AML-193 (cell line): ENCODE data around the gene PDIA4.
"Not testable (repeated sequence)": the region's sequence is repeated elsewhere in the genome, so short reads cannot be mapped to it uniquely, and the experiment has no call there.

Experiments used
- DNase-seq, 2 experiments: peaks; one replicate each; lab custom pipeline; 2025; lab: John Stamatoyannopoulos, UW

Gene PDIA4

DNA sequence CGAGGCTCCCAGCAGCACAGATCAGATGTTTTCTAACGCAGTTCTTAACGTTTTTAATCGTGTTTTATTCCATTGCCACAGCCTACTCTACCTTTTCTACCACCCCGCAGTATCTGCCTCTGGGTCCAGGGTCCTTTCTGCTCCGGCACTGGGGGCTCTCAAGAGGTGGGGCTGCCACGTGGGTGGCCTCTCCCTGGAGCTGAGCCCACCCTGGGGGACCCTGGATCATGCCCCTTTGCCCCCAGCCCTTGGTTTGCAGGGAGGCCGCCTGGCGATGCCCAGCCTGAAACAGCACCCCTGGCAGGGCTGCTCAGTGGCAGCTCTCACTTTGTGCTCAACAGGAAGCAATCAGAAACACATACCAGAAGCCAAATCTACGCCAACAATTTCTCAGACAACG, 25.3 kb downstream of the PDIA4 start:
- DNase-seq: no peak

DNA sequence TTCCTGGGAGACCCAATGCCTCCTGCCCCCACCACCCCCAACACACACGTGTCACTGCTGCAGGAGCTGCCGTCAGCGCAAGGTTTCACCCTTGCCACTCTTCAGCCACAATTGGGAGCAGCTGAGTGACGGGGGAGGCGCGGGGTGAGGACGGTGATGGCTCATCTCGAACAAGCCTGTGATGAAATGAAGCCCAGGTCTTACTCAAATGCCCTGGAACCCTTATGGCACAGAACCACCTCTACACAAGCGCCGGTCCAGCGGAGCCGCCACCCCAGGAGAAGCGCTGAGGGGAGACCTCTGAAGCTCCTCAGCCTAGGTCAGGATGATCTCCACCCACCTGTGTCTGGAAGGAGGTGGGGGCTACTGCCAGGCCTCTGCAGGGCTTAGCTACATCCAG, 25.7 kb downstream of the PDIA4 start:
- no peak for DNase-seq

DNA sequence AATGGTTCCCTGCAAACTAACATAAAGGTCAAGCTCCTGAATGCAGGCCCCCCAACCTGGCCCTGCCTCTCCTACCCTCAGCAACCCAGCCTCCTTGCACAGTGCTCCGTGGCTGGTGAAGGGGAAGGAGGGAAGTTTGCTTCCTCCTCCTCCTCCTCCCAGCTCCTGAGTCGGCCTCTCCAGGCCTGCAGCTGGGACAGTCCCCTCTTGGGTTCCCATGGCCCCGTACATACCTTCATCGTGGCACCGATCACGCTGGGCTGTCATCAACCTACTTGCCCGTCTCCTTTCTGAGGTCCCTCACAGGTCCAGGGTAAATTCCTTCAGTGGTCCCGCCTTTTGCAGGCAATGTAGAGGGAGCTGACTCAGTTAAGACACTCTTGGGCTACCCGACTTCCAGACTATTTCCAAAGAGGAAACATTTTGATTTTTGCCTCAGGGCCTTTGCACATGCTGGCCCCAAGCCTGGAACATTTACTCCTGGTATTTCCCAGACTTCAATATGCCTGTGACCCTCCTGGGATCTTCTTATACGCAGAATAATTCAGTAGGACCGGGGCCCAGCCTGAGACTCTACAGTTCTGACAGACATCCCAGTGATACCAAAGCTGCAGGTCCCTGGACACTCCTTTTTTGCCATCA, 26.8 kb downstream of the PDIA4 start:
- no peak for DNase-seq

DNA sequence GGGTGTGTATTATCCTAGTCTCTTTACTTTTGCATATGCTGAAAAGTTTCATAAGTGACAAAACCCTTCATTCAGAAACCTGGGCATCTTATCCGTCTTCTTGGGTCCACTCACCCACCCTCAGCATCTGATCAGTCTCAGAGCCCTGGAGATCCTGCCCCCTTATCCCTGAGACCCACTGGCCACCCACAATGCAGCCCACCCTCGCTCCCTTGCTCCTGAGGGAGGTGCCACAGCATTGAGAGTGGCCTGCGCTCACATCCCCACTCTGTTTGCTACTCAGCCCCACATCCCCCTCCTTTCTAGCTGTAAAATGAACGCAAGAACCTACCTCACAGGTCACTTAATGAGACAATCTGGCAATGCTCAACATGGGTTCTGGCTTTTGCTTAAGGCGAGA, 27.3 kb downstream of the PDIA4 start:
- DNase-seq: no peak

DNA sequence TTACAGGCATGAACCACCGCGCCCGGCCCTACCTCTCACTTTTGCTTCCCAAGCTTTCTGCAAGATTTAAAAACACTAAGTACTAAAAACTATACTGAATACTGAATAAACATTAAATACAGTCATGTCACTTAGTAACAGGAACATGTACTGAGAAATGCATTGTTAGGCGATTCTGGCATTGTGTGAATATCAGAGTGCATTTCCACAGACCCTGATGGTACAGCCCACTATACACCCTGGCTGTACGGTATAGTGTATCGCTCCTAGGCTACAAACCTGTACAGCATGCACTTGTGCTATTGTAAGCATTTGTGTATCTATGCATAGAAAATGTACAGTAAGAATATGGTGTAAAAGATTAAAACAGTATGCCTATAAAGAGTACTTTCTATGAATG, 29.1 kb downstream of the PDIA4 start:
- no peak for DNase-seq

DNA sequence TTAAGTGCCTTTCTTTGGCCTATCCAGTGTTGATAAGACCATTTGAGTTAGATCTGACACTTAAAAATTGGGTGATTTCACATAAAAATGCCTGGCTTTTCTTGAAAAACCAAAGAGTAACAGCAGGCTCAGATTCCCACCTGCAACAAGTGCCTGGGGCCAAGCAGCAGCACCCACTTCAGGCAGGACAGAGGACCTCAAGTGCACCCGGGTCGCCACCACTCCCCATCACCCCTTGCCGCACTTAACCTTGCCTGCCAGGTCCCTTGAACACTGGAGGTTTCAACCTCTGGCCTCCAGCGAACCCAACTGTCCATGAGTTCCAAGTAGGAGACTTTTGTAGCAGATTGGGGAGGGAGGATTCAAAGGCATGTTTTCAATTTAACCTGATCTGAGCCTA, 30.8 kb downstream of the PDIA4 start:
- DNase-seq: no peak

DNA sequence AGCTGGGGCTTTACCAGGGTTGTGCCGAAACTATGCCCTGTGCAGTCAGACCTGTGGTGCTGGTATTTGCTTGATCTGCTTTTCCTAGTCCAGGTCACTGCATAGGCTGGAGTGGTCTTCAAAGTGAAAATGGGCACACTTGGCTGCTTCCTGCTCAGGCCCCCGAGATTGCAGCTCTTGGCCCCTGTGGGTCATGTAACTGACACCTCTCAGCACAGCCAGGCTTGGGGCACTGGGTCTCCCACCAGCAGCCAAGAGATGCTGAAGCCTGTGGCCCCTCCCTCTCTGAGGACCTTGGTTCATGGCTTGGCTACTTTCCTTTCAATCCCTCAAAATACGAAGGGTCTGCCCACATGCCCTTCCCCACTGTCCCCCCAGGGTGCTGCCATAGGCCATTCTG, 33.7 kb downstream of the PDIA4 start:
- DNase-seq: no peak

DNA sequence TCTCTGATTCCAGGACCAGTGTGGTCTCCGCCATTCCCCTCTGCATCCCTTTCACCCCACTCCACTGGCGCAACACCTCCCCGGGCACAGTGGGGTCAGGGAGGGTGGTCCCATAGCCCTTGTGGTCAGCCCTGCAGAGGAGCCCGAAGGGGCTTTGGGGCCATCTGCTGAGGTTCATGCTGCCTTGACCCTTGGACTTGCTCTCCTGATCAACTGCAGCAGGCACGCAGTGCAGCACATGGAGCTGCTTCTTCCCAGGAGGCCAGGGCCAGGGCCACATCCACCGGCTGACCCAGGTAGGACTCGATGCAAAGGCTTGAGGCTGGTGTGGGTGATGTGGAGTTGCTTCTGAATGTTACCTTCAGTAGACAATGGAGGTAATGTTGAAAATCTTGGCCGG, 35.1 kb downstream of the PDIA4 start:
- no peak for DNase-seq

DNA sequence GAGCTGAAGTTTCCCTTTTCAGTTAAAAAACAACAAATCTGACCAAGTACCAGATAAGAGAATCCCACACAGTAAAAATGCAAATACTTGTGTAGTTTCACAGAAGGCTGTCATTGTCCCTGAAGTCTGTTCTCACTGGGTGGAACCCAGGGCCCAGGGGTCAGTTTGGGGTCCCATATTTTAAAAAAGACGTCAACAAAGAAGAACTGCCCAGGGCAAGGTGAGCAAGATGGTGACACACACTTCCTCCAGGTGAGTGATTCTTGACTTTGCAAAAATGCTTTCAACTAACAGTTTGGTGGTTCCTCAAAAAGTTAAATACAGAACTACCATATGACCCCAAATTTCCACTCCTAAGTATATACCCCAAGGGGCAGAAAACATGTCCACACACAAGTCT, 36.8 kb downstream of the PDIA4 start:
- DNase-seq: no peak

DNA sequence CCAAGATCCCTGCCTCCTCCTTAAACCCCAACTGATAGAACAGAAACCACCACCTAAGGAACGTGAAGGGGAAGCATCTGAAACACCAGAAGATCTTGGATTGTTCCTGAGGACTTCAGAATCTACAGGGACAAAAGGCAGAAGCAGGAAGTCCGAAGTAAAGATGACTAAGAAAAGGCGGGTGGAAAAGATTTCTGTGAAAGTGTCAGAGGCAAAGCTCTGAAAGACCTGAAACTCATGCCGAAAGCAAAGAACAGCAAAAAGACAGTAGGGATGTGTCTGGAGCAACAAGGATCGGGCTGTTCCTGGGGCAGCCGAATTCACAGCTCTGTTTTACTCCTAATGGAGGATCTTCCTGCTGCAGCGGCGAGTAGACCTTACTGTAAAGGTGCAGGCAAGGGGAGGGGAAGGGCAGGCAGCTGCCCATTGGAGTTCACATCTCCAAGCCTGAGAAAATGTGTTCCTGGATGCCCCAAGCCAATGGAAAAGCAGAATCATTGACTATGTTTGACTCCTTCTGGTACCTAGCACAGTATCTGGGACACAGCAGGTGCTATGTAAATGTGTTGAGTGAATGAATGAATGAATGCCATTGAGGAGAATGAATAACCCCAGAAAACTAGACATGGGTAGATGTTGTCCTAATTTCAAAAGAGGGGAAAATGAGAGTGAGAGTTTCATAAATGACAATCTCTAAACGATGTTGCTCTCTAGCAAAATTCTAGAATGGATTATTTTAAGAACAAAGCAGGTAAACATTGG, 40.4 kb downstream of the PDIA4 start:
- DNase-seq: no peak

DNA sequence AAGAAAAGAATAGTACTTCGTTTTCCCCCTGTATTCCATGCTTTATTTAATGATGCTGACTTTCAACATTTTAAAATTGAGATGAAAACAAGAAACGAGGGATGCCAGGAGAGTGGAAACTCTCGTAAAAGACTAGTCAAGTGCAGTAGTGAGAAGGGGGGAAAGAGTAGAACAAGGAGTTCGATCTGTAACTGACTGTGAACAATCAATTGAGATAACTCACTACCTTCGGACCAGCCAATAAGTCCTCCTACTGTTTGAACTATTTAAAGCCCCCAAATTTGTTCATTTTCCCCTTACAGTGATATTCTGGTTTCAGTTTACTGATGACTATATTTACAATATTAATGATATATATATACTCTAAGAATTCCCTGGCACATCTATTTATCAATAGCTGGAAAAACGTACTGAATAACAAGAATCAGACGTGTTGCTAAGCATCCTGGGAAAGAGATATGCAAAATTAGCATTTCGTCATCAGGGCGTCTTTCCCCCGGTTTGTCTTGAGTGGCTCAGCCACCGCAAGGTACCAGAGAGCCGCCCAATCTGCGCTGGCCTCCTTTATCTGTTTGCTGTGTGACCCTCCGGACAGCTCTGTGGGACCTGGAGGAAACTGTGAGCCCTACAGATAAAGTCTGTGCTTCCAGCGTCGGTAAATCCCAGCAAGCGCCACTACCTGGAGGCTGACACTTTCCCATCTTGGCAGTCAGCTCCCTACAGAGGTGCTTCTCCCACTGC, 41.1 kb downstream of the PDIA4 start:
- DNase-seq: peak; percentile 80 to 85

DNA sequence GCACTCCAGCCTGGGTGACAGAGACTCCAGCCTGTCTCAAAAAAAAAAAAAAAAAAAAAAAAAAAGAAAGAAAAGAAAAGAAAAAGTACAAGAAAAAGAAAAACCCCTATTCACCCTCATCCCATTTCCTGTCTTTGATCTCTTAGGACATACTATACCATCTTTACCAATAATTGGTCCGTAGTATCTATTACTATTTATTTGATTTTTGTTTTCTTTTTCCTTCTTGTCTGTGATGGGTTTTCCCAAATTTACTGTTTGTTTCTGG, 41.6 kb downstream of the PDIA4 start:
- no peak for DNase-seq

DNA sequence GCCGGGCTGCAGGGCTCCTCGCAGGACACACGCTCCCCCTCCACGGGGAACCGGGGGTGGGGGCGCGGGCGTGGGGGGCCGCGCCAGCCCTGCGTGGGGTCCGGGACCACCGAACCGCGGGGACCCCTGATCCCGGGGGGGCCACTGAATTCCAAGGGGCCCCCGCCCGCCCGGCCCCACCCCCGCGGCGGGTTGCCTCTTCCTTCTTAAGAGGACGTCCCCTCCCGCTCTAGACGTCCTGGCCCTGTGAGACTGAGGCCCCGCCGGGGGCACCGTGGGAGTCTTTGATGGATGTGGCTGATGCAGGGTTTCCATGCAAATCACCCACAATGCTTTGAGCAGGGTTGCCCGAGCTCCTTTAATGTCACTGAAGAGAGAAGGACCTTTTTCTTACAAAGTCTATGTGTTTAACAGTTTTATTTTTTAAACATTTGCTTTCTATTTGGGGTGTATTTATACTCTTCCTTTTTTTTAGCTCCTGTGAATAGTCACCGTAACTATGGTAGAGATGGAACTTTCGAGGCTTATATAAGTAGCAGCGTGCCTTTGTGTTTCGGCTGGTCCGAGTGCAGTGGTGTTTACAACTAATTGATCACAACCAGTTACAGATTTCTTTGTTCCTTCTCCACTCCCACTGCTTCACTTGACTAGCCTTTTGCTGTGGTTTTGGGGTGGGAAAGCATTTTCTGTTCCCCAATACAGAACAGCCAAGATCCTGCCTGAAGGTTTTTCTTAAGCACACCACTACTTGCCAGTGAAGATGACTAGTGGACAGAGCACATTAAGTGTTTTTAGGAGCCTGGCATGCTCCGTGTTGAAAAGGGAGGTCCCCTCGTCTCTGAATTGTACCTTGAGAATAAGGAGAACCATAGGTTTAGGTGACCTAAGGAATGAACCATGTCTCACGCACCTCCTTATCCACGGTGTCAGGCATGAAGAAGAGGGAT, 44.8 kb downstream of the PDIA4 start:
- peak; percentile 47 to 54 for DNase-seq

DNA sequence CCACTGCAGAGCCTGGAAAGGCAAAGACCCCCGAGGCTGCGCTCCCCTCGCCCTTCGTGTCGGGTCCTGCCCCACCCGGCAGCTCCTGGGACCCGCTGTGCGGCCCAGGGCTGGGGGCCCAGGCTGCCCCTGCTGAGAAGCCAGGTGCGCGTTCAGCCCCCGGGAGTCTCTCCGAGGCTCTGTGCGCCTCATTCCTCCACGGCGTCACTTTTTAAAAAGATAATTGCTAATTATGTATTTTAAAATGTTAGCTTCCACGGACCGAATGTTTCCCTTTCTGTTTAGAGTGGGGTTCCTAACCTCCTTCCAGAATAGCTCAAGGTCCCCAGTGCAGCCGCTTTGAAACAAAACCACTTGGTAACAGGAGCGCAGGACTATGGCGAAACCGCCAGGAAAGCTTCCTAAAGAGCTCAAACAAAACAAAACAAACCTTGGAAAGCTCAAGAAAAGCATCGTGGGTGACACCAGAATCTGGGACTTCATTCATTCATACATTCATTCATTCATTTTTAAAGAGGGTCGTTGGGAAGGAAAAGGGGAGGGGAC, 45.6 kb downstream of the PDIA4 start:
- no peak for DNase-seq

DNA sequence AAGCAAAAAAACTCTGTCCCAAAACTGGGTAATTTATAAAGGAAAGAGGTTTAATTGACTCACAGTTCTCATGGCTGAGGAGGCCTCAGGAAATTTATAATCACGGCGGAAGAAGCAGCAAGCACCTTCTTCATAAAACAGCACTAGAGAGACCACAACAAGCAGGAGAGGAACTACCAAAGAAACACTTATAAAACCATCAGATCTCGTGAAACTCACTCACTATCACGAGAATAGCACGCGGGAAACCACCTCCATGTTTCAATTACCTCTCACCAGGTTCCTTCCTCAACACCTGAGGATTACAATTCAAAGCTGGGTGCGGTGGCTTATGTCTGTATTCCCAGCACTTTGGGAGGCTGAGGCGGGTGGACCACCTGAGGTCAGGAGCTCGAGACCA, 48.5 kb downstream of the PDIA4 start:
- no peak for DNase-seq

DNA sequence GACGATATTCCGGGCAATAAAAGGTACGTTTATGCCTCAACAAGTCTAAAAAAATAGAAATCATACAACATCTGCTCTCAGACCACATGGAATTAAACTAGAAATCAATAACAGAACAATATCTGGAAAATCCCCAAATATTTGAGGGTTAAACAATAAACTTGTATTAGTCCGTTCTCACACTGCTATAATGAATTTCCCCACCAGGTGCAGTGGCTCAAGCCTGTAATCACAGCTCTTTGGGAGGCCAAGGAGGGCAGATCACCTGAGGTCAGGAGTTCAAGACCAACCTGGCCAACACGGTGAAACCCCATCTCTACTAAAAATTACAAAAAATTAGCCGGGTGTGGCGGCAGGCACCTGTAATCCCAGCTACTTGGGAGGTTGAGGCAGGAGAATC, 49.2 kb downstream of the PDIA4 start:
- not testable (repeated sequence) for DNase-seq

DNA sequence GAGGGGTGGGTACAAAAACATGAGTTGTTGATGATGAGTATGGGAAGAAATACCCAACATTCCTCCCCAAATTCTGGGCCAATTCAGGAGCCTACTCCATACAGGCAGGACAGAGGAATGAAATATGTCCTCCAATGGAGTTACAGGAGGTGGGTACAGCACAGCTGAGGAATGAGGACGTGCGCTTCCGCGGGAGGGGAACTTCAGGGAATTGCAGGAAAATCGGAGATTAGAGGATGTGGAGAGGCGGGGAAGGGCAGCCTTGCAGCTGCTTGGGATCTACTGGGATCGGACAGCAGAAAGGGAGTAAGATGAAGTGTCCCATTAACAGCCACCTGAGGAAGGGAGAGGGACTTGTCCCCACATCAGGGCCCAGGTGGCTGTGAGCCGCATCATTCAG, 50.2 kb downstream of the PDIA4 start:
- no peak for DNase-seq

DNA sequence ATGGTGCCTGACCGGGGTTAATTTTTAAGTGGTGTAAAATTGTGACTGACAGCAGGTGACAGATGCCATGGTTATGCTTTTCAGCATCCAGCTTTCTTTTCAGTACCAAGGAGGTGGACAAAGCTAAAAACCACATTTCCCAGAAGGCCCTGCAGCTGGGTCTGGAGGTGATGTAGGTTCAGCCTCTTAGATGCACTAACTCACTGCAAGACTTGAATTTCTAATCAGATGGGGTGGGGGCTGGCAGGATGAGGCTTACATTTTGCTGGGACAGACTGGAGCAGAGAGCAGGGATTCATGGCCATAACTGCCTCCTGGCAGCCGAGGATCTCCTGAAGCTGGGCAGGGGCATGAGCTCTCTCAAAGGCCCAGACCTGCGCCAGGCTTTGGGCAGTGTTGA, 52.4 kb downstream of the PDIA4 start:
- DNase-seq: no peak

DNA sequence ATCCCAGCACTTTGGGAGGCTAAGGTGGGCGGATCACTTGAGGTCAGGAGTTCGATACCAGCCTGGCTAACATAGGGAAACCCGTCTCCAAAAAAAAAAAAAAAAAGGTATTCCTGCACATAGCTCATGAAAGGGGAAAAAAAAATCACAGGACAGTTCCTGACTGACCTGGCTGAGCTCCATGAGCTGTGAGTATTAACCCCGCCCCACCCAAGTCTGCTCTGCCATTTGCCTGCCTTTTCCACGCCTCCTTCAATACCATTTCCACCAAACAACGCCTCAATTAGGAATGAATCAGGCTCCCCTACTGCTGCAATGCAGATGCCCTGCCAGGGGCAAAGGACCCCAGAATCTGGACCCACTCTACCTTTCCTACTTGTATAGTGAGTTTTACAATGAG, 55.0 kb downstream of the PDIA4 start:
- DNase-seq: no peak

DNA sequence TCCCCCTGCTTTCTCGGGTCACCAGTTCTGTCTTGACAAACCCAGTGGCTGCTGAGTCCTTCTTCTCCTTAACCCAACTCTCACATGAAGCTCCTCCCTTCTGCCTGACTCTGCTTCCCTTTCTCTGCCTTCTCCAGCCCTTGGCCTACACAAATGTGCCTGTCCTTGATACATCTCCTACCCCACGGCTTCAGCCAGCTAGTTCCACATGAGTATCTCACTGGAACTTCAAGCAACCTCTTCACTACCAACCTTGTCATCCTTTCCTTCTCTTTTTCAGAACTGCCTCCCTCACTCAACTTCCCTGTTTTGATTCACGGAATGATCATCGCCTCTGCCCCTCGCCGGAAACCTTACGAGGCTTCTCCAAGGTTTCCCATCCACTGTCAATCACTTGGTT, 55.9 kb downstream of the PDIA4 start:
- no peak for DNase-seq

DNA sequence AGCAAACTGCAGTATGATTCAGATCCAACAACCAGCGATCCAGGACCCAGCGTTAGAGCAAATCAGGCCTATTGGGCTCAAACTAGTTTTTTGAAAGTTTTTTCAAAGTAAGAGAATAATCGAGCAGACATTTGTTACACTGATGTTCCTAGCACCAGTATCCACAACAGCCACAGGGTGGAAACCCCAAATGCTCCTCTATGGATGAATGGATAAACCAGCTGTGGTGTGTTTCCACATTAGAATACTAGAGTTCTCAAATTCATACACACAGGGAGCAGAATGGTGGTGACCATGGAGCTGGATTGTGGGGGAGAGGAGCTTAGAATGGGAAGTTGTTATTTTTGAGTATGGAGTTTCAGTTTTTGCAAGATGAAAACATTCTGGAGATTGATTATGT, 60.7 kb downstream of the PDIA4 start:
- no peak for DNase-seq

DNA sequence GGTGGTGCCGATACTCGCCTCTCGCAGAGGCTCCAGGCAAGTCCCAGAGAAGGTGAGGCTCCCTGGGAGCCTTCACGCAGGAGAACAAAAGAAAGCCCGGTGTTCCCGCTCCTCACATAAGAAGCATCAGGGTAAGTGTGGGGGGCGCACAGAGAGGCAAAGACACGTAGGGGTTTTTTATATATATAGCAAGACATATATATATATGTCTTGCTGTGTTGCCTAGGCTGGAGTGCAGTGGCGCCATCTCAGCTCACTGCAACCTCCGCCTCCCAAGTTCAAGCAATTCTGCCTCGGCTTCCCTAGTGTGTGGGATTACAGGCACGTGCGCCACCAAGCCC, 61.3 kb downstream of the PDIA4 start:
- no peak for DNase-seq
